NCI-H82 (cell line): ENCODE data around the gene PRL.

Experiments
- DNase-seq: peaks from one replicate; lab custom pipeline; 2025; lab: John Stamatoyannopoulos, UW

Gene PRL

DNA sequence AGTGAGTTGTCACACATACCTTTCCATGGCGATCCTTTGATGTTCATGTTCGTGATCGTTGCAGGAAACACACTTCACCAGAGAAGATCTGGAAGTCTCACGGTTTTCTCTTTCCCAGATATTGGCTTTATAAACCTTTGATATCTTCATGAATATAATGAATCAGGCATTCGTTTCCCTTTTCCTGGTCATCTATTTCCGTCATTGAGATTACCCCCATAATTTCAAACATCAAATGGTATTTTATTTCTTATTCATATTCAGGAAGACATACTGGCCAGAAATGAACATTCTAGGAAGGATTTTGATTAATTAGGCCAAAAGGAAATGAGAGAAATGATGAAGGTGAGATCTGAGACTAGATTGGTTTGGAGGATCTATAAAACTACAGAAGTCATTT is at the start of gene PRL:
Gene PRL, minus strand, starts transcription at position 101 of the 400 bp plus-strand sequence. Its CDS starts 54 bp downstream, at position 47.
- no peak for DNase-seq

GRCh38 chr6:22343864-22344263 is 47.0 kb upstream of the PRL start:
- DNase-seq = peak; percentile 21

DNA sequence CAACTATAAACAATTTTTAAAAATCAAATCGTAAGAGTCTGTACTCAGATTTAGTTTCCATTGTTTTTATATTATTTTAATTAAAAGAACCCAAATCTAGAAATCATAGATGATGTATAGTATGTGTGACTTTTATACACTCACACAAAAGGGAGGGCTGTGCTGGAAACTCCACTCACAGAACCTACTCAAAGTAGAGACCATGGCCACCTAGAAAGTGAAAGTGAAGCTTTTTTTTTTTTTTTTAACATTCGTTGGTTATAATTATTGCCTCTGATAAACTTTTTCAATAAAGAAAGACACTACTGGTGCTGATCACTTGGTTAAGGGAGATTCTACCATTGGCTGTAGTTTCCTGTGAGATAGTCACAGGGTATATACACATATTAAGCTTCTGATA is 37.9 kb upstream of the PRL start:
- no peak for DNase-seq

DNA sequence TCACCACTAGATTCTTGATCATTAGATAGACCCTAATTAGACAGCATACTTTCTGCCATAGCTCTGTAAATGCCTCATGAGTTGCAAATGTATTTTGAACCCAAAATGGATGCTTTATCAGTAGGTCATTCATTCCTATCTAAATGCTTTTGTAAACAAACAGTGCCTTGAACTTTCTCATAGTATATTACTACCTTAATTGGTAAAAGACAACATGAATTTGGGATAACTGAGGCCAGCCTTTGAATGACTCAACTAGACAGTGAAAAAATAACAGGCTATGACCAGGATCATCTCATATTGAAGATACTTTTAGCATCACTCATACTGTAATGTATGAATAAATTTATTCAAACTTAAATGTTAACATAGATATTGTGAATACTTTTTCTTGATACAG is 37.0 kb upstream of the PRL start:
- no peak for DNase-seq

DNA sequence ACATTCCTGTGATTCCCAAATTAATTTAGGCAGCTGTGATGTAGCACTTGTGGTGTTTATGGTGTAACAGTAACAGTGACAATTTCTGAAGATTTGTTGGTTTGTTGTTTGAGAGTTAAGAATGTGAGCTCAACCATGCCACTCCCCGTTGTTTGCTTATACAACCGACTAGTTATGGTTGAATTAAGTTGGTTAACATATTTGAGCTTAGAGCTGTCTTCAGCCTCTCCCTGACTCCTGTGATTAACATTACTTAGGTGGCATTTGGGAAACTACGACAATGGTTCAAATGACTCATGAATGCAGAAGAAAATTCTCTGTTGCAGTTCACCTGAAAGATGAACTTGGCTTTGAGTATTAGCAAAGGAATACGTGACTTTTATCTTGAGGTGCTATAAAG is 35.9 kb upstream of the PRL start:
- no peak for DNase-seq

DNA sequence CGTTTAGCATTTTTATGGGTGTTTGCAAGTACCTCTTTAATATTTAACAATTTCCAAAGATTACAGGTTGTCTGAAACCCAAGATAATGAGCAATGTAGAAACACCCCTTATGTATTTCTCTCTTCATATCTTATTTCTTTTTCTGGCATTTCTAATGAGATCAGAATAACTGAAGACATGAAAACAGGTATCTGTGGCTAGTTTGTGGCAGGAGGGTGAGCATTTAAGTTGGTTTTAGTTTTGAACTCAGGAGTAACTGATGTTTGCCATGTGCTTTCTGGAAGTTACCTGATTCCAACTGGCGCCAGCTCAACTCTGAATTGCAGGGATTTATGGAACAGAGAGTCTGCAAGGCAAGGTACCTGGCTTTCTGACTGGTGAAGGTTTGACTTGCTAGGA is 35.4 kb upstream of the PRL start:
- DNase-seq = no peak

DNA sequence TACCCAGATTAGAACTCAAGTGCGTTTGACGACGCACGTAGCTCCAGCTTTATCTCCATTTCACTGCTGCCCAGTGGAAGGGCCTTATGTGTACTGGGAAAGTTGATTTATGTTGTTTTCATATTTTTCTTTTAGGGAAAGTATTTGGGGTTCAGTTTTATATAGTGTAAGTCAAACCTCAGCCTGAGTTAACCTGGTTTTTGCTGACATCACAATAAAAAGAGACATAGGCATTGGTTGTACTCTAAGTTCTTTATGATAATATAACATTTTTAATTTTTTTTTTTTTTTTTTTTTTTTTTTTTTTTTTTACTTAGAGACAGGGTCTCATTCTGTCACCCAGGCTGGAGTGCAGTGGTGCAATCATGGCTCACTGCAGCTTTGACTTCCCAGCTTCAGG is 34.1 kb upstream of the PRL start:
- no peak for DNase-seq

DNA sequence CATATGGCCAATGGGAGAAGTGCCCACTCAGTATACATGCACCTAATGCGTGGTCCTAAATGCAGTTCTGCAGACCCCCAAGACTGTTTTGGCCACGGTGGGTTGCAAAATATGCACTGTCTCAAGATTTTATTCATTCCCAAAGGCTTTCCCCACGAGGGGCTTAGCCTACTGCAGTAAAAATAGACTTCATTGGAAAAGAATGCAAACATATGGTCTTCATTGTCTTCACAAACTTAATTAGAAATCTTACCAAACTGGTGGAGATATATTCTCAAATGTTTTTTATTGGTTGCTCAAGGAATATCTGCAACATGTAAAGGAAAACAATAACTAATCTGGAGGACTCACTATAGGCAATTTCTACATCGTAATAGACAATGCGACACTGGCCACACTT is 31.6 kb upstream of the PRL start:
- no peak for DNase-seq

GRCh38 chr6:22327881-22328280 is 31.0 kb upstream of the PRL start:
- DNase-seq = no peak

GRCh38 chr6:22326500-22326899 is 29.7 kb upstream of the PRL start:
- no peak for DNase-seq

DNA sequence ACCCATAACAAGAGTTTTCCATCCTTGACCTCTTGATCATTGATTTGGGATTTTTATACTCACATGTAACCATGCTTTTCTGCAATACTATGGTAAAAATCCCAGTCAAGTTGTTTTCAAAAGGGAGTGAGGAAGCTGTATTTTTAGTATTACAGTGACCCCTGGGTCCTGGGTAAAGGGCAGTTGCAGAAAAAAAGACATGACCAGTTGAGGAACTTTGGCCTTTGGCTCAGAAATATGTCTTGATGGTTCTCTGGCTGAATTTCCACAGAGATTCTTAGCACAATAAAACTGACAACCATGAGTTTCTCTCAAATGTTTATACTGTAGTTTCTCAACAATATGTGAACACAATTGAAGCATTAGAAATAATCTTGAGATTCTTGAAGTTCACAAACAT is 28.6 kb upstream of the PRL start:
- no peak for DNase-seq

DNA sequence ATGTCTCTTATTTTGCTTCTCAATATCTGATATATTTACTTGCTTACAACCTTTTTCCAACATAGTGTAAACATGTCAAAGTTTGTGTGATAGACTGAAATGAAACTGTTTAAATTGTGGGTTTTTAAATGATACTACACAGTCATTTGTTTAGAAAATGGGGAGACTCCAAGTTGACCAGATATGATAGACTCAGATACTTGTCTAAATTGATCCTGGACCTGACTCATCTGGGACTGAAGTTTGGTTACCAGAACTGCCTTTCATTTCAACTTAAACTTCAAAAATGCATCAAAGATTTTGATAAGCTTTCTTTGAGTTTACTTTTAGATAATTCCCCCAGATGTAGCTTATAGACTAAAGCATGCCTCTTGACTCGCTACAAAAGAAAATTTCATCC is 27.0 kb upstream of the PRL start:
- no peak for DNase-seq

- no peak for DNase-seq
Observed at GRCh38 chr6:22322103-22323030, 25.5 kb upstream of the PRL start.

GRCh38 chr6:22320750-22321149 is 23.9 kb upstream of the PRL start:
- no peak for DNase-seq

GRCh38 chr6:22318404-22318803 is 21.6 kb upstream of the PRL start:
- DNase-seq = no peak

GRCh38 chr6:22313796-22314195 is 17.0 kb upstream of the PRL start:
- no peak for DNase-seq

DNA sequence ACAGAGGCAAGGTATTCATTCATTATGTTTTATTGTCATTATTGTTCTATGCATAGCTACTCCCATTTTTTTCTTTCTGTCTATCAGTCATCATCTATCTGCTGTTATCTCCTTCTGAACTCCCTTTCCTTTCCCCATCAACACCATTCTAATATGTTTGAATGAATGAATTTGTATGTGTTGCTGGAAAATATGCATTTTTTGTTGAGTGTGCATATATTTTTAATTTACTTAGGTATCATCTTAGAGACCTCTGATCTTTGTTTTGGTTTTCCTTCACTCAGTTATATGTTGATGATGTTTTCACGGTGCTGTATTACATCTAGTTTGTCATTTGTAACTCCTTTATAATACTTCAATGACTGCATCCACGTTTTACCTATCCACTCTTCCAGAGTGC is 12.1 kb upstream of the PRL start:
- DNase-seq = no peak

DNA sequence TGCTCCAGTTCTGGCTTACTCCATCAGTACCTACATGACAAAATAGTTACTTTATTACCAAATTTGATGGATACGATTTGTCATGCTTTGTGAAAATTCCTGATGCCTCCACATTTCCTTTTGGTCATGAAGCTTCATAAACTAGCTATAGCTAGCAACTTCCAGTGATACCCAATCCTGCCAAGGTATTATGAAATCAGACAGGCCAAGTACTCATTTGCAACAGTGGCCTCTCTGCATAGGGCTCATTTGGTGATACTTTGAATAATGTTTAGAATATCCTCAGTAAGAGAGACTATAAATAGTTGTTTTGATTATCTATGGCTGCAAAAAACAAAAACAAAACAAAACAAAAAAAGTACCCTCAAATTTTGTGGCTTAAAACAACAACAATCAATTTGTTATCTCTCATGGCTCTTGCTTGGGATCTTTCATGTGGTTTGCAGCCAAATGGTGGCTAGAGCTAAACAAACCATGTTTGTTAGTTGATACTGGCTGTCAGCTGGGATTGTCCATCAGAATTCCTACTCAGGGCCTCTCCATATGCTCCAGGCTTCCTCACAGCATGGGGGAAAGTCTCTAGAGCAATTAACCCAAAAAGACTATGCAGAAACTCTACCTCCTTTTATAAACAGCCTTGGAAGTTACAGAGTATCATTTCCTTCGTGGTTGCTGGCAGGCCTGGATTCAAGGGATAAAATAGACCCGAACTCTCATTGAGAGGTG is 10.1 kb upstream of the PRL start:
- no peak for DNase-seq

DNA sequence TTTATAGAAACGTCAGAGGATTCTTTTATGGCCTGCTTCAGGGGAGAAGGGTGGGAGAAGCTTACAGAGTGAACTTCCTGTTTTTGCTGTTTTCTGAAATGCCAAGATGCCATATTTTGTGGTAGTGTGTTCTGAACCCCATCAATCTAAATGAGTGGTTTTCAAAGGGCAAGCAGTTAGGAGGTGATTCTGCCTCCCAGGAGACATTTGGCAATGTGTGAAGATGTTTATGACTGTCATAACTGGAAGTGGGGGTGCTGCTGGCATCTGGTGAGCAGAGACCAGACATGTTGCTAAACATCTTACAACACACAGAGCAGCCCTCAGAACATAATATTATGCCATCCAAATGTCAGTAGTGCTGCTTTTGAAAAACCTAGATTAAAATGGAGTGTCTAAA is 6.0 kb upstream of the PRL start:
- no peak for DNase-seq

GRCh38 chr6:22300273-22300998 is 3.6 kb upstream of the PRL start:
- no peak for DNase-seq

DNA sequence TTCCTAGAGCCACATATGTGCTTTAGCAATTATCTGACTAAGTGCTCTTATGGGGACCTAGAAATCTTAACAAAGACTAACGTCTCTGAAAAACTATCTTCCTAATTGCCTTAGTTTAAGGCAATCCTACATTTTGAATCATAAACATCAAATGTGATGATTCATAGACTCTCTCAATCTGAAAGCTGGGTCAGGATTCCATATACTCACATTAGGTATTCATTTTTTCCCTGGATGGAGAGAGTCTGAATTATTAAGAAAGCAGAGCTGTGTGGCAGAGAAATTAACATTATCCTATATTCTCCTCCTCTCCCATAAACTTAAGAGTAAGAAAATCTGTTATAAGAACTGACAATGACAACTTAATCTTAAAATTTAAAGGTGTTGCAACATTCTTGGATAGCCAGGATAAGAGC is 1.6 kb upstream of the PRL start:
- no peak for DNase-seq

DNA sequence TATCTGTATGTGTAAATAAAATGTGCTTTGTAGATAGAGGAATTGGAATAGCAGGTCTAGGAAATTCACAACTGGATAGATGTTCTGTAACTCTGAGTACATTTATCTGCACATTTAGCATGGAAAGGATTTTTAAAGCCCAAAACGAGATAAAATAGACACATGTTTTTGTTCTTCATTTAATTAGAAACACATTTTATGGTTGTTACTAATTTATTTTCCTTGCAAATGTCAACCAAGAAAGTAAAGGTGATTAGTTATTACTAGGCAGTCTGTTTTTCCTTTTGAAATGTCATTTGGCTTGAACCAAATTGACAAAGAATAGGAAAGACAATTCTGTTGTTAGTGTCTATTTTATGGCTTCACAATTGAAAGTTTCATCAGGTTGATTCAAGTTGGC is 769 bp downstream of the PRL start:
- DNase-seq = no peak

DNA sequence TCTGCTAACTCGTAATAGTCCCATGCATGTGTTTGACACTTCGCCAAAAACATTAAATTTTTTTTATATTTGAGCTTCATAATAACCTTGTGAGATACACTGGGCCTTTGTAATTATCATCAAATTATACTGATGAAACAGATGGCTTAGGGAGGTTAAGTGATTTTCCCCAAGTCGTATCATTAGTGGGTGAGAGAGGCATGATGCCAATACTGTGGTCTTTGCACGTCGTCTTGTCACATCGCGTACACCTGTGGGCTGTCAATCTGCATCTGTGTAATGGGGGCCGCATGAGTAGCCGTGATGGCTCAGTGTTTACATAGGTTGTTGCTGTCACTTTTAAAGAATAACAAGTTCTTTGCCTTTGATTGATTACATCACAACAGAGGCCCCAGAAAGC is 1.7 kb downstream of the PRL start:
- DNase-seq = peak; percentile 56
